ENCODE results near the gene HP.

The HP gene

DNA sequence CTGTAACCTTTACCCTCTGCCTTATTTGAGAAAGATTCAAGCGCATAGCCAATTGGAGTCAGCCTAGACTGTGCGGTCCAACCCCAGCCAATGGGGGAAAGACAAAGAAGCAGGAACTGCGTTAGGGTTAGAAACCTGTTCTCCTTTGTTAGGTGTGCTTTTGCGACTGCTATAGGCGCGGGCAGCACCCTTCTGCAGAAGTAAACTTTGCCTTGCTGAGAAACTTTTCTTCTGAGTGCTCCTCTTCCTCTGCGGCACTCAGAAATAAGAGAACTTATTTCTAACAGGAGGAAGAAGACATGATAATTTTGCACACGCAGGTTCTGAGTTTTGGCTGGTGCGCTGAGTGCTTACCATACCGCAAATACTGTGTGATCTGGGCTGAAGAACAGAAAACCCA is 30.1 kb downstream of the HP start:
- no peak for DNase-seq (ENCODE audit: low read depth in 4 of 4, low spot score in 1 of 4)

GRCh38 chr16:72085002-72085401 is 30.7 kb downstream of the HP start:
- DNase-seq (ENCODE audit: low read depth in 4 of 4, low spot score in 1 of 4) = no peak

DNA sequence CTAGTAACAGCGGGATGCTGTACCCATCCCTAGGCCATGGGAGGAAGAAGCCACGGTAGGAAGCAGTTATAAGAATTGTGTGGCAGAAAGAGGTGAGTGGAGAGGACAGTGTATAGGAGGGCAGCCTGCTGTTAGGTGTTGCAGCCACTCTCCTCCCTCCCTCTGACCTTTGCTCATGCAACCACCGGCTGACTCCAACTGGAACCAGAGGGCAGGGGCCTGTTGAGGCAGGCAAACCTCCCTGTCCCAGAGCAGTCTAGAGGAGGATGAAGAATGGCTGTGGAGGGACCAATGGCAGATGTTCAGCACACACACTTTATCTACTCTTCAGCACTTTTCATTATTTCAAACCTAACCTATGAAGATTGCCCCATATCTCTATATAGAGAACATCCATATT is 36.9 kb downstream of the HP start:
- no peak for DNase-seq (ENCODE audit: low read depth in 4 of 4, low spot score in 1 of 4)

DNA sequence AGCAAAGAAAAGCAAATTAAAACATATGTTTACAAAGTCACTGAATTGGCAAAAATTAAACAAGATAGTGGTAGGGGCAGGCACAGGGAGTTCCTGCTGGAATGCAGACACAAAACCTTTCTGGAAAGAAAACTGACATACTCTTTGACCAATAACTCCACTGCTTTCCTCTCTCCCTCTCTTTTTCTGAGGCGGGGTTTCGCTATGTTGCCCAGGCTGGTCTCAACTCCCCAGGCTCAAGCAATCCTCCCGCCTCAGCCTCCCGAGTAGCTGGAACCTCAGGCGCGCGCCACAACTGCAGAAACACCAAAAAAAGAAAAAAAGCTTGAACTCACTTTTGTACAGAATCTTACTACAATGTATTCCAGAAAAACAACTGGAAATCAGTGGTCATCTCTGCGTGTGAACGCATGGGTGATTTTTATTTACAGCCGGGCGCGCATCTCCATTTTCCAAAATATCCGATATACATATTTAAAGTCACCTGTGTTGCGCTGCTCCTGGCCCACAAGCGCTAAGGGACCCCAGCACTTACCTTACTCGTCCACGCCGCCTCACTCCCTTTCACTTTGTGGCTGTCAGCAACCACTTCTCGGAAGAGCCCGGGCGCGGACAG is 38.6 kb downstream of the HP start:
- DNase-seq (ENCODE audit: low read depth in 4 of 4, low spot score in 1 of 4) = no peak

GRCh38 chr16:72093448-72094265 is 39.4 kb downstream of the HP start, which contains the start of the genes DHX38 and TXNL4B:
Gene DHX38, plus strand, starts transcription at chr16:72093847. Its CDS starts 2,311 bp downstream, at chr16:72096158.
Gene TXNL4B, minus strand, starts transcription at chr16:72093620. Its CDS starts 2,871 bp downstream, at chr16:72090749.
- peak; percentile 65 to 87 (median 78) for DNase-seq (ENCODE audit: low read depth in 4 of 4, low spot score in 1 of 4)

DNA sequence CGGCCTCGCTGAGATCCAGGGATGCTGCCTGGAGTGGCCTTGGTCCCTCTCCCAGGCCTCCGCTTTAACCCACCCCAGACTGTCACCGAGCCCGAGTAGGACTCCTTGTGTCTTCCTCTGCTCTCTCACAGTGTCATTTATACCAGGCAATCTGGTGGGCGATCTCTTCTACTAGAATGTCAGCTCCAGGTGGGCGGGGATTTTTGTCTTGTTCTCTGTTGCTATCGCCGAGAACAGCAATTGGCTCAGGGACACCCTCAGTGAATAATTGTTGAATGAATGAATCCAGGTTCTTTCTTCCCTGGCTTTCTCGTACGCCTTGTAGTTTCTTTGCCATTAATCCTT is 39.9 kb downstream of the HP start:
- DNase-seq (ENCODE audit: low read depth in 4 of 4, low spot score in 1 of 4) = peak in 2 of 4 experiments; percentile 19 to 21

DNA sequence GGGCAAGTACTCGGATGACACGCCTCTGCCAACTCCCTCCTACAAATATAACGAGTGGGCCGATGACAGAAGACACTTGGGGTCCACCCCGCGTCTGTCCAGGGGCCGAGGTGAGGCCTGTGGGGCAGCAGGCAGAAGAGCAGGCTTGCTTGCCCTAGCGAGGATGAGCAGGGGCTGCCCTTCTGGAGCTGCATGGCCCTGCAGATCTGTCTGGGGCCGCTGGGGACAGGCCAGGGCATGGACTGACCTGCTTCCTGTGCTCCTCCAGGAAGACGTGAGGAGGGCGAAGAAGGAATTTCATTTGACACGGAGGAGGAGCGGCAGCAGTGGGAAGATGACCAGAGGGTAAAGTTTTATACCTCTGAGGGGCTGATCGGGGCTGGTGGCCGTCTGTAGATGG is 44.6 kb downstream of the HP start:
- no peak for DNase-seq (ENCODE audit: low read depth in 4 of 4, low spot score in 1 of 4)

DNA sequence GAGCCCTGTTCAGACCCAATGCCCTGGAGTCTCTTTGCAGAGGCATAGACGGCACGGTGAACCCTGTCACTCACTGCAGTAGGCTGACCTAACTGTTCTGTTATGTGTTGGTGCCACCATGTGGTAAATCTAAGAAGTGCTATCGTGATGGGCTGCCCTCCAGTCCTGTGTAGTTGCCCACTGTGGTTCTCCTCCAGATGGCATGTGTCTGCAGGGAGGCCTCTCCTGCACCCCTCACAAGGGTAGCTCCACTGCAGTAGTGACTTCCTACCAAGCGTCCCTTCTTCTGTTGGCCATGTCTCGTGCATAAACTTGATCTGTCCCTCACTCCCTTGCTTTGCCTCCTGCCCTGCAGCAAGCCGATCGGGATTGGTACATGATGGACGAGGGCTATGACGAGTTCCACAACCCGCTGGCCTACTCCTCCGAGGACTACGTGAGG is 45.1 kb downstream of the HP start:
- peak in 2 of 4 experiments; percentile 6 to 23 for DNase-seq (ENCODE audit: low read depth in 4 of 4, low spot score in 1 of 4)

DNA sequence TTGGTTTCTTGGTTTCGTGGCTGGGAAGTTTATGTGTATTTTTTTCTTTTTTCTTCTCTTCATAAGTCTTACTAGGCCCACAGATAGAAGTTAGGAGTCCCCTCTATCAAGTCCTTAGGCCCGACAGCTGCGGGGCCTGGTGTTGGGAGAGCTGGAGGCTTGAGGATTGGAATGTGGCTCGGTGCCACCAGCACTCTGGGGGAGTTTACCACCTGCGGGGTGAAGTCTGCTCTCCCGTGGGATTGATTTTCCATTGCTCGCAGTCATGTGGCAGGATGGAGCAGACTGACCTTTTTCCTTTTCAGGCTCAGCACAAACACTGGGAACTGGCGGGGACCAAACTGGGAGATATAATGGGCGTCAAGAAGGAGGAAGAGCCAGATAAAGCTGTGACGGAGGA is 46.9 kb downstream of the HP start:
- no peak for DNase-seq (ENCODE audit: low read depth in 4 of 4, low spot score in 1 of 4)

DNA sequence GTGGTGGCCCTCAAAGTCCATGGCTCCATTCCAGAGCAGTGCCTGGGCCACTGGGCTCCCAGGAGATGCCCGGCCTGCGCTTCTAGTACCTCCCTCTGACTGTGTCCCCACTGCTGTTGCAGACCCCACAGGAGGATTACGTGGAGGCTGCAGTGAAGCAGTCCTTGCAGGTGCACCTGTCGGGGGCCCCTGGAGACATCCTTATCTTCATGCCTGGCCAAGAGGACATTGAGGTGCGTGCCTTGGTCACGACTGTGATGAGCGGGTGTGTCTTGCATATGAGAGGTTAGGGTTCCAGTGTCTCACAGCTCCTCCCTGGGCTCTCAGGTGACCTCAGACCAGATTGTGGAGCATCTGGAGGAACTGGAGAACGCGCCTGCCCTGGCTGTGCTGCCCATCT is 50.6 kb downstream of the HP start:
- DNase-seq (ENCODE audit: low read depth in 4 of 4, low spot score in 1 of 4) = no peak

GRCh38 chr16:72105978-72106377 is 51.7 kb downstream of the HP start:
- no peak for DNase-seq (ENCODE audit: low read depth in 4 of 4, low spot score in 1 of 4)

GRCh38 chr16:72107371-72107770 is 53.1 kb downstream of the HP start:
- no peak for DNase-seq (ENCODE audit: low read depth in 4 of 4, low spot score in 1 of 4)

GRCh38 chr16:72108353-72109102 is 54.2 kb downstream of the HP start:
- no peak for DNase-seq (ENCODE audit: low read depth in 4 of 4, low spot score in 1 of 4)

- no peak for DNase-seq (ENCODE audit: low read depth in 4 of 4, low spot score in 1 of 4)
These were observed 55.0 kb downstream of the HP start for GRCh38 chr16:72109300-72109699.

DNA sequence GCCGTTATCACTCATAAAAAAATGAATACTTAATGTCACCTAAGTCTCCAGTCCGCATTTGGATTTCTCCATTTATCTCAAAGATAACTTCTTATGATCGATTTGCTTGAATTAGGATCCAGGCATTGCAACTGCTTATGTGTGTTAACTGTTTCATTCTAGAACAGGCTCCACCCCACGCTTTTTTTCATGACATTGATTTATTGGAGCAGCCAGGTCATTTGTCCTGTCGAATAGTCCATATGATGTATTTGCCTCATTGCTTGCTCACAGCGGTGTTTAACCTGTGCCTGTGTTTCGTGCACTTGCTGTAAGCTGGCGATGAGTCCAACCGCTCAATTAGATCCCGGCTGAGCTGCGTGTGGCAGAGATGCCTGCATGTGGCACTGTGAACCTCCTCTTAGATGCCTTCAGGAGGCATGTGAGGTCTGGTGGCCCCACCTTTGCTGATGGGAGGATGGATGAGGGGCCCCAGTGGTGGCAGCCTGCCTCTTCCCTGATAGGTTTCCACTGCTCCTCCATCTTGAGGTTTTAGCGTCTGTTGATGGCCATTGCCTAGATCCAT is 55.7 kb downstream of the HP start:
- no peak for DNase-seq (ENCODE audit: low read depth in 4 of 4, low spot score in 1 of 4)
